HUDEP-2 (cell line): Measurements from ENCODE around the gene STEAP1B.
"Not testable (repeated sequence)": the region's sequence is repeated elsewhere in the genome, so short reads cannot be mapped to it uniquely, and the experiment has no call there.

Experiments used
- DNase-seq, 76 experiments: peaks; one replicate each; lab custom pipeline; 2025; ENCODE audit not compliant: unreplicated experiment in 76 of 76; lab: John Stamatoyannopoulos, UW

Gene STEAP1B

GRCh38 chr7:22501336-22501735 lies 1.3 kb upstream of the STEAP1B start:
- peak in 13 of 76 experiments; percentile 1 to 46 (median 18) for DNase-seq

- peak in 2 of 76 experiments; percentile 14 to 25 for DNase-seq
Observed at GRCh38 chr7:22499044-22499443, 944 bp downstream of the STEAP1B start.

GRCh38 chr7:22496912-22497311 lies 3.1 kb downstream of the STEAP1B start:
- DNase-seq: not testable (repeated sequence)

- not testable (repeated sequence) for DNase-seq
Observed at GRCh38 chr7:22496296-22496888, 3.6 kb downstream of the STEAP1B start.

GRCh38 chr7:22493160-22493925 lies 6.6 kb downstream of the STEAP1B start:
- not testable (repeated sequence) for DNase-seq

GRCh38 chr7:22488643-22489462 lies 11.1 kb downstream of the STEAP1B start:
- peak in 63 of 76 experiments; percentile 1 to 75 (median 47) for DNase-seq

GRCh38 chr7:22487978-22488642 lies 11.9 kb downstream of the STEAP1B start:
- no peak for DNase-seq

- DNase-seq: no peak
Observed at GRCh38 chr7:22486597-22486996, 13.4 kb downstream of the STEAP1B start.

GRCh38 chr7:22485189-22485588 lies 14.8 kb downstream of the STEAP1B start:
- DNase-seq: no peak

GRCh38 chr7:22482503-22482902 lies 17.5 kb downstream of the STEAP1B start:
- no peak for DNase-seq

- no peak for DNase-seq
Observed at GRCh38 chr7:22481726-22482125, 18.3 kb downstream of the STEAP1B start.

- DNase-seq: no peak
Observed at GRCh38 chr7:22480523-22481075, 19.4 kb downstream of the STEAP1B start.

GRCh38 chr7:22477876-22478450 lies 22.0 kb downstream of the STEAP1B start:
- DNase-seq: no peak

GRCh38 chr7:22477262-22477661 lies 22.7 kb downstream of the STEAP1B start:
- no peak for DNase-seq

- no peak for DNase-seq
Observed at GRCh38 chr7:22476824-22477223, 23.2 kb downstream of the STEAP1B start.

- no peak for DNase-seq
Observed at GRCh38 chr7:22474645-22475044, 25.3 kb downstream of the STEAP1B start.

GRCh38 chr7:22470981-22471380 lies 29.0 kb downstream of the STEAP1B start:
- DNase-seq: no peak

GRCh38 chr7:22469371-22470143 lies 30.4 kb downstream of the STEAP1B start:
- DNase-seq: no peak

GRCh38 chr7:22468609-22469008 lies 31.4 kb downstream of the STEAP1B start:
- no peak for DNase-seq
